Measurements from ENCODE around the gene GAK. TPM values are rescaled to one million over a fixed set of nuclear protein-coding genes. Genes with fewer than 3 reads are reported as not detected.
A peak's percentile ranks its signal among the peaks of the same experiment; 100 is the strongest.

Gene GAK
- total RNA-seq, 6 experiments from 2014 or later = 53.2 to 85.0 (median 64.5) TPM

DNA sequence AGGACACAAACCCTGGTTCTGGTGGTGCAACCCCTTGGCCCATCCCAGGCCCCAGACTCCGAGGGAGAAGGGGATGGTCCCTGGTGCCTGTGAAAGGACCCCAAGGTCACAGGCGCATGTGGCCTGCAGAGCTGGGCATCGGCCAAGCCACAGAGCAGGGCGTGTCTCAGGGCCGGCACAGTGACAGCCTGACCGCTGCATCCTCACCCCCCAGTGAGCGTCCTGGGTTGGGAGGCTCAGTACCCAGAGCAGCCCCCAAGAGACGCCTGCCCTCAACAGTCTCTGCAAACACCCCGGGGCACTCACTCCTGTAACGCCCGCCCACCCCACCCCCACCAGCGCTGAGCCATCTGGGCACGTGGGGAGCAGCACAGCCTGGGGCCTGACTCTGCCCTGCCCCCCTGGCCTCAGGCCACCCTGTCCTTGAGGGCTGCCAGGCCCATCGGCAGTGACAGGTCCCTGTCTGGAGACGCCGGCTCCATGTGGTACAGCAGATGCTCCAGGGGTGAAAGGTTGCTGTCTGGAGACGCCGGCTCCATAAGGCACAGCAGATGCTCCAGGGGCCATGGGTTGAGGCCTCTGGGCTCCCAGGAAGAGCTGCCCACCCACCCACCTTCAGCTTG lies 81.7 kb downstream of the GAK start:
- Histone ChIP-seq H3K27ac (no peak overlapping the region), H3K9me3 (no peaks in the 10 kb centered on the region), H3K27me3 (no peaks in the 10 kb centered on the region), H3K36me3 (peaks cover 0 to 8% (median 0%) of the 10 kb centered on the region in 4 donors), H3K4me3 (no peak overlapping the region), H3K4me1 (no peaks in the 10 kb centered on the region)
- DNase-seq = peak in 2 of 3 donors; percentile 17 to 22
- TF ChIP-seq POLR2A (IDR thresholded peaks at IDR 0.05) = no peak
- TF ChIP-seq, protein P1, sequence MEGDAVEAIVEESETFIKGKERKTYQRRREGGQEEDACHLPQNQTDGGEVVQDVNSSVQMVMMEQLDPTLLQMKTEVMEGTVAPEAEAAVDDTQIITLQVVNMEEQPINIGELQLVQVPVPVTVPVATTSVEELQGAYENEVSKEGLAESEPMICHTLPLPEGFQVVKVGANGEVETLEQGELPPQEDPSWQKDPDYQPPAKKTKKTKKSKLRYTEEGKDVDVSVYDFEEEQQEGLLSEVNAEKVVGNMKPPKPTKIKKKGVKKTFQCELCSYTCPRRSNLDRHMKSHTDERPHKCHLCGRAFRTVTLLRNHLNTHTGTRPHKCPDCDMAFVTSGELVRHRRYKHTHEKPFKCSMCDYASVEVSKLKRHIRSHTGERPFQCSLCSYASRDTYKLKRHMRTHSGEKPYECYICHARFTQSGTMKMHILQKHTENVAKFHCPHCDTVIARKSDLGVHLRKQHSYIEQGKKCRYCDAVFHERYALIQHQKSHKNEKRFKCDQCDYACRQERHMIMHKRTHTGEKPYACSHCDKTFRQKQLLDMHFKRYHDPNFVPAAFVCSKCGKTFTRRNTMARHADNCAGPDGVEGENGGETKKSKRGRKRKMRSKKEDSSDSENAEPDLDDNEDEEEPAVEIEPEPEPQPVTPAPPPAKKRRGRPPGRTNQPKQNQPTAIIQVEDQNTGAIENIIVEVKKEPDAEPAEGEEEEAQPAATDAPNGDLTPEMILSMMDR (IDR thresholded peaks at IDR 0.05) = no peak
- intact Hi-C loops (cut with DNase I) = no loop called here
- peak in 1 of 4 donors; percentile 10 for ATAC-seq
- WGBS (ENCODE audit: insufficient coverage, low coverage, low lambda C conversion rate, missing lambda C conversion rate) = no CpG with 5 or more reads among the region's 18 CpGs

DNA sequence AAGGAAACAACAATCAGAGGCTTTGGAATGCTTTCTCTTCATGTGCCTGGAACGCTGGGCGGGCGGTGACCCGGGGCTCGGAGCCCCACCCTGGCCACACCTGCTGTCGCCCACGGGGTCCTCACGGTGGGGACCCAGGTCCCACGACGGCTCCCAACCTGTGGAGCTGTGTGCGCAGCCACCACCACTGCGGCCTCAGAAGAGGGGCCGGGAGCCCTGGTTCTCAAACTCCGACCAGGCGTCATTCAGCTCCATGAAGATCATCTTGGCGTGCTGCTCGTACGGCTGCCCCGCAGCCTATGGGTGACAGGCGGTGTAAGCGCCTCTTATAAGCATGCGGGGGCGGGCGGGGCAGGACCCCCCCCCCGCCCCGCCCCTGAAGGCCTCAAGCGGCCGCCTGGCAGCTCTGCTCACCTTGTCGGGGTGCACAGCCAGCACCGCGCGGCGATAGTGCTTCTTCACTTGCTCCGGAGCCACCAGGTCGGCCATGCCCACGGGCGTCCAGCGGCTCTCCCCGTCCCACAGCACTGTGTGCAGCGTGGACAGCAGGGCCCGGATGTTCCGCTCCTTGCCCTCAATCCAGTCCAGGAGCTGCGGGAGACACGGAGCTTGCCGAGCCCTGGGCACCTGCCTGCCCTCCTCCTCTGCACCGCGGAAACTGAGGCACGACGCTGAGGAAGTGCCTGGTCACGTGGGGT lies 82.5 kb downstream of the GAK start:
- DNase-seq (peak in 2 of 3 donors; percentile 13 to 31), ATAC-seq (no peak)
- intact Hi-C loops (cut with DNase I) = no loop called here
- Histone ChIP-seq H3K9me3 (no peaks in the 10 kb centered on the region), H3K27me3 (no peaks in the 10 kb centered on the region), H3K4me3 (no peak overlapping the region), H3K36me3 (peaks cover 0 to 8% (median 0%) of the 10 kb centered on the region in 4 donors), H3K4me1 (no peaks in the 10 kb centered on the region), H3K27ac (no peak overlapping the region)
- TF ChIP-seq, protein P1 (IDR thresholded peaks at IDR 0.05) = no peak
- no peak for TF ChIP-seq POLR2A (IDR thresholded peaks at IDR 0.05)
- 91% methylated on average over 4 of the region's 50 CpGs for WGBS (ENCODE audit: insufficient coverage, low coverage, low lambda C conversion rate, missing lambda C conversion rate)

DNA sequence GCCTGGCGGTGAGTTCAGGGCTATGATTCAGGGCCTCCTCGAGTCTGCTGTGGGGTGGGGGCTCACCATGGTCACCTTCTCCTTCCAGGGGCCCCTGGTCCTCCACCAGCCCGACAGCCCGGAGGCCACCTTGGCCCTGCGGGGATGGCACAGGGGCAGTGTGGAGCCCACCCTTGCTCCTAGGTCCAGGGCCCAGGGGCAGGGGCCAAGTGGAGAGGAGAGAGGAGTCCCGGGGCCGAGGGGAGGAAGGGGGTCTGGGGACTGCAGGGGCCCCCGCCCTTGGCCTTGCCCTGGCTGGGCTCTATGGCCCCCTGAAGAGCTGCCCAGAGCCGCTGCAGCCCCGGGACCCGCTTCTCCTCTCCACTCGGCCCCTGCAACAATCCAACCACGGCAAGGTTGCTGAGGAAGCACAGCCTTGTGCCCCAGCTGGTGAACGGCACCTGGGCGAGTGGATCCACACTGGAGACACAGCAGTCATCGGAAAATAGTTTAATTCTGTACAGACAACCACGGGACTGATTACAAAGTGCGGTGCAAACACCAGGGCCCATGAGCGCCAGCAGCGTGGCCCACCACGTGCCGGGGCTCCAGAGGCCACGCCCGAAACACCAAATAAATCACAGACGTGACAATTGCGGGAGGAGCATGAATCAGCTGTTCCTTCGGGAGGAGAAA lies 83.2 kb downstream of the GAK start:
- Histone ChIP-seq H3K4me3 (no peak overlapping the region), H3K27me3 (no peaks in the 10 kb centered on the region), H3K9me3 (no peaks in the 10 kb centered on the region), H3K4me1 (no peaks in the 10 kb centered on the region), H3K27ac (no peak overlapping the region), H3K36me3 (peaks cover 0 to 5% (median 0%) of the 10 kb centered on the region in 4 donors)
- 70% methylated on average over 2 of the region's 27 CpGs for WGBS (ENCODE audit: insufficient coverage, low coverage, low lambda C conversion rate, missing lambda C conversion rate)
- TF ChIP-seq, protein P1 (IDR thresholded peaks at IDR 0.05) = no peak
- TF ChIP-seq POLR2A (IDR thresholded peaks at IDR 0.05) = no peak
- DNase-seq (peak in 2 of 3 donors; percentile 8 to 31), ATAC-seq (no peak)
- intact Hi-C loops (cut with DNase I) = no loop called here

DNA sequence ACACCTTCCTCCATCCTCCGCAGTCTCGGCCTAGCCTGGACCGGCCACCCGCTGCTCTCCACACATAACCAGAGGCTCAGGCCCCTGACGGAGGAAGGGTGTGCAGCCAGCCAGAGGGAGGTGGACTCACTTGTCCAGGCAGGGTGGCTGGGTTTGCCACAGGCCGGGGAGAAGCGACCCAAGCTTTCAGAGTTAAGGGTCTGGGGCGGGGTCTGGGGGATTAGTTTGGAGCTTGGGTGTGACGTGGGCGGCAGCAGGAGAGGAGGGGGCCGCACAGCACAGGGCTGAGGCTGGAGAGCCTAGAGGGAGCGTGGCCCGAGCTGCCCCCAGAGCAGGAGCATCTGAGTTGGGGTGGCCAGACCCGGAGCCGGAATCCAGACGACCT lies 83.8 kb downstream of the GAK start:
- no peak for TF ChIP-seq POLR2A (IDR thresholded peaks at IDR 0.05)
- TF ChIP-seq, protein P1 (IDR thresholded peaks at IDR 0.05) = no peak
- DNase-seq (peak in 2 of 3 donors; percentile 15 to 52), ATAC-seq (peak in 1 of 4 donors; percentile 13)
- H3K27ac ChIP-seq = no peak overlapping the region
- H3K9me3 ChIP-seq = no peaks in the 10 kb centered on the region
- no peaks in the 10 kb centered on the region for H3K4me1 ChIP-seq
- WGBS (ENCODE audit: insufficient coverage, low coverage, low lambda C conversion rate, missing lambda C conversion rate) = 88% methylated on average over 9 of the region's 16 CpGs
- H3K4me3 ChIP-seq = no peak overlapping the region
- H3K27me3 ChIP-seq = no peaks in the 10 kb centered on the region
- H3K36me3 ChIP-seq = peaks cover 0 to 5% (median 0%) of the 10 kb centered on the region in 4 donors
- intact Hi-C loops (cut with DNase I) = no loop called here

All from right lobe of liver (tissue), 6 donors.